ENCODE data around the gene MOGAT2. TPM values are rescaled to one million over a fixed set of nuclear protein-coding genes. Genes with fewer than 3 reads are reported as not detected.
"Not testable (repeated sequence)": the region's sequence is repeated elsewhere in the genome, so short reads cannot be mapped to it uniquely, and the experiment has no call there.

MOGAT2 gene
- total RNA-seq, 1 donor from 2014 or later: not detected

- H3K9me3 Mint-ChIP-seq; H3K4me1 Mint-ChIP-seq (ENCODE audit: low read depth); H3K4me3 Mint-ChIP-seq (ENCODE audit: low read depth); H3K36me3 Mint-ChIP-seq (ENCODE audit: low read depth); H3K27ac Mint-ChIP-seq; intact Hi-C loops (cut with micrococcal nuclease); DNase-seq (ENCODE audit: low spot score): not testable (repeated sequence)
- peaks cover 12% of the 10 kb centered on the region for H3K27me3 Mint-ChIP-seq (ENCODE audit: low read depth)
Measured at GRCh38 chr11:75748729-75749273, 31.2 kb downstream of the MOGAT2 start.

GRCh38 chr11:75754933-75755332 lies 37.3 kb downstream of the MOGAT2 start:
- H3K4me1 Mint-ChIP-seq (ENCODE audit: low read depth); DNase-seq (ENCODE audit: low spot score); H3K9me3 Mint-ChIP-seq; H3K27ac Mint-ChIP-seq; H3K36me3 Mint-ChIP-seq (ENCODE audit: low read depth); H3K4me3 Mint-ChIP-seq (ENCODE audit: low read depth); intact Hi-C loops (cut with micrococcal nuclease): not testable (repeated sequence)
- H3K27me3 Mint-ChIP-seq (ENCODE audit: low read depth): peaks cover 19% of the 10 kb centered on the region

GRCh38 chr11:75757651-75758050 lies 40.0 kb downstream of the MOGAT2 start:
- no peak overlapping the region for H3K4me3 Mint-ChIP-seq (ENCODE audit: low read depth)
- H3K36me3 Mint-ChIP-seq (ENCODE audit: low read depth): no peaks in the 10 kb centered on the region
- peaks cover 2% of the 10 kb centered on the region for H3K4me1 Mint-ChIP-seq (ENCODE audit: low read depth)
- H3K9me3 Mint-ChIP-seq: no peaks in the 10 kb centered on the region
- intact Hi-C loops (cut with micrococcal nuclease): no loop called here
- H3K27me3 Mint-ChIP-seq (ENCODE audit: low read depth): peaks cover 17% of the 10 kb centered on the region
- no peak overlapping the region for H3K27ac Mint-ChIP-seq
- no peak for DNase-seq (ENCODE audit: low spot score)

- intact Hi-C loops (cut with micrococcal nuclease): no loop called here
Measured at GRCh38 chr11:75759832-75760231, 42.2 kb downstream of the MOGAT2 start.

GRCh38 chr11:75760243-75760642 lies 42.6 kb downstream of the MOGAT2 start:
- H3K4me1 Mint-ChIP-seq (ENCODE audit: low read depth): peaks cover 1% of the 10 kb centered on the region
- intact Hi-C loops (cut with micrococcal nuclease): no loop called here
- H3K27me3 Mint-ChIP-seq (ENCODE audit: low read depth): peaks cover 16% of the 10 kb centered on the region
- no peak overlapping the region for H3K4me3 Mint-ChIP-seq (ENCODE audit: low read depth)
- H3K27ac Mint-ChIP-seq: no peak overlapping the region
- no peaks in the 10 kb centered on the region for H3K9me3 Mint-ChIP-seq
- no peaks in the 10 kb centered on the region for H3K36me3 Mint-ChIP-seq (ENCODE audit: low read depth)
- DNase-seq (ENCODE audit: low spot score): no peak

More at GRCh38 chr11:75759832-75760231, 42.2 kb downstream of the MOGAT2 start:
- Mint-ChIP-seq H3K4me1 (ENCODE audit: low read depth) (peaks cover 2% of the 10 kb centered on the region), H3K4me3 (ENCODE audit: low read depth) (no peak overlapping the region), H3K36me3 (ENCODE audit: low read depth) (no peaks in the 10 kb centered on the region), H3K27me3 (ENCODE audit: low read depth) (peaks cover 17% of the 10 kb centered on the region), H3K9me3 (no peaks in the 10 kb centered on the region), H3K27ac (no peak overlapping the region)
- DNase-seq (ENCODE audit: low spot score): no peak

- Mint-ChIP-seq H3K4me1 (ENCODE audit: low read depth) (no peaks in the 10 kb centered on the region), H3K9me3 (no peaks in the 10 kb centered on the region), H3K27me3 (ENCODE audit: low read depth) (peaks cover 9% of the 10 kb centered on the region), H3K27ac (no peak overlapping the region), H3K4me3 (ENCODE audit: low read depth) (no peak overlapping the region), H3K36me3 (ENCODE audit: low read depth) (no peaks in the 10 kb centered on the region)
- no peak for DNase-seq (ENCODE audit: low spot score)
- intact Hi-C loops (cut with micrococcal nuclease): no loop called here
Measured at GRCh38 chr11:75760710-75761493, 43.3 kb downstream of the MOGAT2 start.

- Mint-ChIP-seq H3K36me3 (ENCODE audit: low read depth) (no peaks in the 10 kb centered on the region), H3K27ac (no peak overlapping the region), H3K27me3 (ENCODE audit: low read depth) (peaks cover 5% of the 10 kb centered on the region), H3K9me3 (no peaks in the 10 kb centered on the region), H3K4me1 (ENCODE audit: low read depth) (peaks cover 8% of the 10 kb centered on the region), H3K4me3 (ENCODE audit: low read depth) (no peak overlapping the region)
- intact Hi-C loops (cut with micrococcal nuclease): no loop called here
- no peak for DNase-seq (ENCODE audit: low spot score)
Measured at GRCh38 chr11:75762158-75762557, 44.5 kb downstream of the MOGAT2 start.

- Mint-ChIP-seq H3K4me1 (ENCODE audit: low read depth) (peaks cover 15% of the 10 kb centered on the region), H3K27me3 (ENCODE audit: low read depth) (peaks cover 7% of the 10 kb centered on the region), H3K9me3 (no peaks in the 10 kb centered on the region), H3K27ac (no peak overlapping the region), H3K4me3 (ENCODE audit: low read depth) (no peak overlapping the region), H3K36me3 (ENCODE audit: low read depth) (no peaks in the 10 kb centered on the region)
- DNase-seq (ENCODE audit: low spot score): no peak
- intact Hi-C loops (cut with micrococcal nuclease): no loop called here
Measured at GRCh38 chr11:75762885-75763284, 45.2 kb downstream of the MOGAT2 start.

- Mint-ChIP-seq H3K4me1 (ENCODE audit: low read depth) (peaks cover 19% of the 10 kb centered on the region), H3K4me3 (ENCODE audit: low read depth) (no peak overlapping the region), H3K36me3 (ENCODE audit: low read depth) (no peaks in the 10 kb centered on the region), H3K27me3 (ENCODE audit: low read depth) (peaks cover 3% of the 10 kb centered on the region), H3K27ac (no peak overlapping the region), H3K9me3 (no peaks in the 10 kb centered on the region)
- no peak for DNase-seq (ENCODE audit: low spot score)
- intact Hi-C loops (cut with micrococcal nuclease): no loop called here
Measured at GRCh38 chr11:75763846-75764245, 46.2 kb downstream of the MOGAT2 start.

GRCh38 chr11:75765116-75765515 lies 47.5 kb downstream of the MOGAT2 start:
- DNase-seq (ENCODE audit: low spot score): no peak
- intact Hi-C loops (cut with micrococcal nuclease): no loop called here

GRCh38 chr11:75766443-75767227 lies 49.0 kb downstream of the MOGAT2 start:
- no peak for DNase-seq (ENCODE audit: low spot score)
- Mint-ChIP-seq H3K9me3 (no peaks in the 10 kb centered on the region), H3K36me3 (ENCODE audit: low read depth) (no peaks in the 10 kb centered on the region), H3K4me3 (ENCODE audit: low read depth) (no peak overlapping the region), H3K27me3 (ENCODE audit: low read depth) (peaks cover 26% of the 10 kb centered on the region), H3K4me1 (ENCODE audit: low read depth) (peaks cover 22% of the 10 kb centered on the region), H3K27ac (no peak overlapping the region)
- intact Hi-C loops (cut with micrococcal nuclease): no loop called here

More at GRCh38 chr11:75765116-75765515, 47.5 kb downstream of the MOGAT2 start:
- H3K36me3 Mint-ChIP-seq (ENCODE audit: low read depth): no peaks in the 10 kb centered on the region
- H3K4me3 Mint-ChIP-seq (ENCODE audit: low read depth): no peak overlapping the region
- no peaks in the 10 kb centered on the region for H3K9me3 Mint-ChIP-seq
- H3K27ac Mint-ChIP-seq: no peak overlapping the region
- peaks cover 13% of the 10 kb centered on the region for H3K27me3 Mint-ChIP-seq (ENCODE audit: low read depth)
- H3K4me1 Mint-ChIP-seq (ENCODE audit: low read depth): peaks cover 21% of the 10 kb centered on the region

GRCh38 chr11:75767228-75767572 lies 49.6 kb downstream of the MOGAT2 start:
- intact Hi-C loops (cut with micrococcal nuclease): no loop called here
- H3K9me3 Mint-ChIP-seq: no peaks in the 10 kb centered on the region
- no peak overlapping the region for H3K27ac Mint-ChIP-seq
- peaks cover 22% of the 10 kb centered on the region for H3K4me1 Mint-ChIP-seq (ENCODE audit: low read depth)
- peaks cover 26% of the 10 kb centered on the region for H3K27me3 Mint-ChIP-seq (ENCODE audit: low read depth)
- H3K36me3 Mint-ChIP-seq (ENCODE audit: low read depth): no peaks in the 10 kb centered on the region
- H3K4me3 Mint-ChIP-seq (ENCODE audit: low read depth): no peak overlapping the region
- DNase-seq (ENCODE audit: low spot score): no peak

GRCh38 chr11:75767793-75768111 lies 50.1 kb downstream of the MOGAT2 start:
- intact Hi-C loops (cut with micrococcal nuclease): loop anchor here (2.0 kb wide), 1 partner anchor 47 kb away; the partner anchor contains the start of gene UVRAG
- no peaks in the 10 kb centered on the region for H3K36me3 Mint-ChIP-seq (ENCODE audit: low read depth)
- H3K27me3 Mint-ChIP-seq (ENCODE audit: low read depth): peaks cover 26% of the 10 kb centered on the region
- DNase-seq (ENCODE audit: low spot score): no peak
- no peak overlapping the region for H3K4me3 Mint-ChIP-seq (ENCODE audit: low read depth)
- no peaks in the 10 kb centered on the region for H3K9me3 Mint-ChIP-seq
- peaks cover 22% of the 10 kb centered on the region for H3K4me1 Mint-ChIP-seq (ENCODE audit: low read depth)
- H3K27ac Mint-ChIP-seq: no peak overlapping the region
